HCT116 (cell line): ENCODE data around the gene CAMKK1.

ENCODE experiments used
- EGR1 ChIP-seq: IDR thresholded peaks from 2 replicates; pipeline ENCODE4 v1.6.1; 2012; ENCODE audit warnings: low read depth
- POLR2A ChIP-seq: IDR thresholded peaks from 2 replicates; pipeline ENCODE4 v1.7.0; 2011; ENCODE audit warnings: borderline replicate concordance; ENCODE audit not compliant: insufficient read depth, insufficient read length; ENCODE audit errors: extremely low read depth
- TF ChIP-seq, protein P1 (sequence below), 3 experiments: fragments of 200-600 bp in 1 of 3; sonication (generic) in 1 of 3; IDR thresholded peaks in 2 of 3; conservative IDR thresholded peaks in 1 of 3; 2 replicates each; pipeline ENCODE4 v1.5.1; 2012 to 2017; ENCODE audit warnings: low read depth in 2 of 3, low read length in 2 of 3, antibody characterized with exemption in 1 of 3, borderline replicate concordance in 1 of 3, control low read depth in 1 of 3, mild to moderate bottlenecking in 1 of 3, mixed read lengths in 1 of 3, mixed run types in 1 of 3, moderate library complexity in 1 of 3; ENCODE audit not compliant: insufficient read depth in 1 of 3
- TF ChIP-seq, protein P2 (sequence below): IDR thresholded peaks from 2 replicates; pipeline ENCODE4 v1.6.1; 2012; ENCODE audit warnings: low read depth
- TF ChIP-seq, protein P3 (sequence below): IDR thresholded peaks from 2 replicates; pipeline ENCODE4 v1.6.1; 2011; ENCODE audit warnings: mild to moderate bottlenecking, low read length, moderate library complexity; ENCODE audit not compliant: insufficient replicate concordance; ENCODE audit errors: extremely low read depth

DNA sequence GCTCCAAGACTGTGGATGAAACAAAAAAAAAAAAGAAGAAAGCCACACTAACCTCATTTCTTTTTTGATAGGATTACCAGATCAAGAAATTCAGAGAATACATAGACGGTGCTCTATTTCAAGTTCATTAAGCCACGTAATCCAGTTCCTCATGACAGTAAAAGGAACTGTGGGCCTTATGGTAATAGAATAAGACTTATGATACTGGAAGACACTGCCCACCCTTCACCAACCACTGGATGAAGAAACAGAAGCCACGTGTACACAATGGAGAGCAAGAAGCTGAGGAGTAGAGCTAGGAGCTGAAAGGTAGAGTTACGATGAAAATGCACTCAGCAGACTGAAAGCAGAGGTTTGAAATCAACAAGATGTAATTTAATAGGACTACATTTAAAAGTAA lies 58.0 kb downstream of the CAMKK1 start:
- TF ChIP-seq, protein P1, sequence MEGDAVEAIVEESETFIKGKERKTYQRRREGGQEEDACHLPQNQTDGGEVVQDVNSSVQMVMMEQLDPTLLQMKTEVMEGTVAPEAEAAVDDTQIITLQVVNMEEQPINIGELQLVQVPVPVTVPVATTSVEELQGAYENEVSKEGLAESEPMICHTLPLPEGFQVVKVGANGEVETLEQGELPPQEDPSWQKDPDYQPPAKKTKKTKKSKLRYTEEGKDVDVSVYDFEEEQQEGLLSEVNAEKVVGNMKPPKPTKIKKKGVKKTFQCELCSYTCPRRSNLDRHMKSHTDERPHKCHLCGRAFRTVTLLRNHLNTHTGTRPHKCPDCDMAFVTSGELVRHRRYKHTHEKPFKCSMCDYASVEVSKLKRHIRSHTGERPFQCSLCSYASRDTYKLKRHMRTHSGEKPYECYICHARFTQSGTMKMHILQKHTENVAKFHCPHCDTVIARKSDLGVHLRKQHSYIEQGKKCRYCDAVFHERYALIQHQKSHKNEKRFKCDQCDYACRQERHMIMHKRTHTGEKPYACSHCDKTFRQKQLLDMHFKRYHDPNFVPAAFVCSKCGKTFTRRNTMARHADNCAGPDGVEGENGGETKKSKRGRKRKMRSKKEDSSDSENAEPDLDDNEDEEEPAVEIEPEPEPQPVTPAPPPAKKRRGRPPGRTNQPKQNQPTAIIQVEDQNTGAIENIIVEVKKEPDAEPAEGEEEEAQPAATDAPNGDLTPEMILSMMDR (IDR thresholded peaks at IDR 0.05 in 2 of 3, conservative IDR thresholded peaks at IDR 0.05 in 1 of 3; ENCODE audit: borderline replicate concordance in 1 of 3, insufficient read depth in 1 of 3, low read depth in 2 of 3, low read length in 2 of 3), result no peak
- no peak for TF ChIP-seq POLR2A
- TF ChIP-seq, protein P2, sequence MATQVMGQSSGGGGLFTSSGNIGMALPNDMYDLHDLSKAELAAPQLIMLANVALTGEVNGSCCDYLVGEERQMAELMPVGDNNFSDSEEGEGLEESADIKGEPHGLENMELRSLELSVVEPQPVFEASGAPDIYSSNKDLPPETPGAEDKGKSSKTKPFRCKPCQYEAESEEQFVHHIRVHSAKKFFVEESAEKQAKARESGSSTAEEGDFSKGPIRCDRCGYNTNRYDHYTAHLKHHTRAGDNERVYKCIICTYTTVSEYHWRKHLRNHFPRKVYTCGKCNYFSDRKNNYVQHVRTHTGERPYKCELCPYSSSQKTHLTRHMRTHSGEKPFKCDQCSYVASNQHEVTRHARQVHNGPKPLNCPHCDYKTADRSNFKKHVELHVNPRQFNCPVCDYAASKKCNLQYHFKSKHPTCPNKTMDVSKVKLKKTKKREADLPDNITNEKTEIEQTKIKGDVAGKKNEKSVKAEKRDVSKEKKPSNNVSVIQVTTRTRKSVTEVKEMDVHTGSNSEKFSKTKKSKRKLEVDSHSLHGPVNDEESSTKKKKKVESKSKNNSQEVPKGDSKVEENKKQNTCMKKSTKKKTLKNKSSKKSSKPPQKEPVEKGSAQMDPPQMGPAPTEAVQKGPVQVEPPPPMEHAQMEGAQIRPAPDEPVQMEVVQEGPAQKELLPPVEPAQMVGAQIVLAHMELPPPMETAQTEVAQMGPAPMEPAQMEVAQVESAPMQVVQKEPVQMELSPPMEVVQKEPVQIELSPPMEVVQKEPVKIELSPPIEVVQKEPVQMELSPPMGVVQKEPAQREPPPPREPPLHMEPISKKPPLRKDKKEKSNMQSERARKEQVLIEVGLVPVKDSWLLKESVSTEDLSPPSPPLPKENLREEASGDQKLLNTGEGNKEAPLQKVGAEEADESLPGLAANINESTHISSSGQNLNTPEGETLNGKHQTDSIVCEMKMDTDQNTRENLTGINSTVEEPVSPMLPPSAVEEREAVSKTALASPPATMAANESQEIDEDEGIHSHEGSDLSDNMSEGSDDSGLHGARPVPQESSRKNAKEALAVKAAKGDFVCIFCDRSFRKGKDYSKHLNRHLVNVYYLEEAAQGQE, result no peak
- TF ChIP-seq EGR1, result no peak
- TF ChIP-seq, protein P3, sequence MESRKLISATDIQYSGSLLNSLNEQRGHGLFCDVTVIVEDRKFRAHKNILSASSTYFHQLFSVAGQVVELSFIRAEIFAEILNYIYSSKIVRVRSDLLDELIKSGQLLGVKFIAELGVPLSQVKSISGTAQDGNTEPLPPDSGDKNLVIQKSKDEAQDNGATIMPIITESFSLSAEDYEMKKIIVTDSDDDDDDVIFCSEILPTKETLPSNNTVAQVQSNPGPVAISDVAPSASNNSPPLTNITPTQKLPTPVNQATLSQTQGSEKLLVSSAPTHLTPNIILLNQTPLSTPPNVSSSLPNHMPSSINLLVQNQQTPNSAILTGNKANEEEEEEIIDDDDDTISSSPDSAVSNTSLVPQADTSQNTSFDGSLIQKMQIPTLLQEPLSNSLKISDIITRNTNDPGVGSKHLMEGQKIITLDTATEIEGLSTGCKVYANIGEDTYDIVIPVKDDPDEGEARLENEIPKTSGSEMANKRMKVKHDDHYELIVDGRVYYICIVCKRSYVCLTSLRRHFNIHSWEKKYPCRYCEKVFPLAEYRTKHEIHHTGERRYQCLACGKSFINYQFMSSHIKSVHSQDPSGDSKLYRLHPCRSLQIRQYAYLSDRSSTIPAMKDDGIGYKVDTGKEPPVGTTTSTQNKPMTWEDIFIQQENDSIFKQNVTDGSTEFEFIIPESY, result no peak
